Mucosa of descending colon (tissue), 3 donors: Measurements from ENCODE around the gene TCERG1L. TPM values are rescaled to one million over a fixed set of nuclear protein-coding genes. Genes with fewer than 3 reads are reported as not detected.
A peak's percentile ranks its signal among the peaks of the same experiment; 100 is the strongest.

Experiments used
- ATAC-seq: fragments of 200-7000 bp; cut with Tn5 transposase; one replicate; pipeline ENCODE4 v1.9.1; 2020; ENCODE audit warnings: mild to moderate bottlenecking, moderate library complexity
- DNase-seq, 3 donors: peaks; one replicate each; pipeline ENCODE4 v3.0.0-alpha.2; 2020
- H3K36me3 ChIP-seq: fragments of 200-600 bp; one replicate; pipeline ENCODE4 v1.8.0; 2021; ENCODE audit warnings: low read depth, mild to moderate bottlenecking
- H3K4me1 ChIP-seq: fragments of 200-600 bp; one replicate; pipeline ENCODE4 v1.8.0; 2021; ENCODE audit warnings: low read depth, mild to moderate bottlenecking
- H3K4me3 ChIP-seq: fragments of 200-600 bp; one replicate; pipeline ENCODE4 v1.8.0; 2021; ENCODE audit warnings: mild to moderate bottlenecking
- H3K9me3 ChIP-seq: fragments of 200-600 bp; one replicate; pipeline ENCODE4 v1.8.0; 2021; ENCODE audit warnings: mild to moderate bottlenecking
- intact Hi-C, 2 donors: fragments of 100-400 bp; cut with DNase I in 1 of 2; cut with micrococcal nuclease in 1 of 2; formaldehyde crosslinking; loops; one replicate each; pipeline versions ENCODE4 v1.11.0 to v1.11.1; 2022; cut with DNase I, micrococcal nuclease
- total RNA-seq, 3 donors: library from RNA; stranded (reverse); fragmentation: NEBNext Ultra II Directional in 2 of 3; extraction: Animal tissue kit (Norgen Biotek cat#: 25700) in 2 of 3; gene quantifications; one replicate each; pipeline versions ENCODE4 v1.2.1 to v1.2.4, GENCODE V29; 2021 to 2023
- TF ChIP-seq, protein P1 (sequence below): fragments of 200-600 bp; IDR thresholded peaks from one replicate; pipeline ENCODE4 v1.8.0; 2022; ENCODE audit warnings: antibody characterized with exemption, mild to moderate bottlenecking
- donor health status: DM: no; HTN: no; CAD: no; lungs with moderate emphysema.
- donor health status: DM: no; HTN: no; CAD: no.
- donor health status: DM: no; HTN: yes; CAD: no.

The TCERG1L gene
- total RNA-seq, 3 donors from 2014 or later: not detected

DNA sequence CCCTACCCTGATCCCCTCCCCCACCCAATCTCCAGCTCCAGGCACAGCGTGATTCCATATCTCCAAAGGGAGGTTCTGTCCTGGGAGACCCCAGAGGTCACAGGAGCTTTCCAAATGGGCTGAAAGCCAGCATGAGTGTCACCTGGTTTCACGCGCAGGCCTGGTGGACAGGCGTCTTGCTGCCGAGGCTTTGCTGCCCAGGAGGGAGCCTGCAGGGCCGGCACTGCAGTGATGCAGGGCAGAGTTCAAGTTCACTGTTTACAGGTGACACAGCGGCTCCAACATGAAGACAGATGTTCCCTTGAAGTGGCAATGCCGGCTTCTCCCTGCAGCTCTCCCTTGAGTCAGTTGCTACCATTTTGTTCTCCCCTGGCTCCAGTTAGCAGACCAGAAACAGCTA lies 104.3 kb downstream of the TCERG1L start:
- Histone ChIP-seq H3K4me1 (no peaks in the 10 kb centered on the region), H3K9me3 (peaks cover 10% of the 10 kb centered on the region), H3K4me3 (no peak overlapping the region), H3K36me3 (no peaks in the 10 kb centered on the region)
- ATAC-seq: no peak
- TF ChIP-seq, protein P1, sequence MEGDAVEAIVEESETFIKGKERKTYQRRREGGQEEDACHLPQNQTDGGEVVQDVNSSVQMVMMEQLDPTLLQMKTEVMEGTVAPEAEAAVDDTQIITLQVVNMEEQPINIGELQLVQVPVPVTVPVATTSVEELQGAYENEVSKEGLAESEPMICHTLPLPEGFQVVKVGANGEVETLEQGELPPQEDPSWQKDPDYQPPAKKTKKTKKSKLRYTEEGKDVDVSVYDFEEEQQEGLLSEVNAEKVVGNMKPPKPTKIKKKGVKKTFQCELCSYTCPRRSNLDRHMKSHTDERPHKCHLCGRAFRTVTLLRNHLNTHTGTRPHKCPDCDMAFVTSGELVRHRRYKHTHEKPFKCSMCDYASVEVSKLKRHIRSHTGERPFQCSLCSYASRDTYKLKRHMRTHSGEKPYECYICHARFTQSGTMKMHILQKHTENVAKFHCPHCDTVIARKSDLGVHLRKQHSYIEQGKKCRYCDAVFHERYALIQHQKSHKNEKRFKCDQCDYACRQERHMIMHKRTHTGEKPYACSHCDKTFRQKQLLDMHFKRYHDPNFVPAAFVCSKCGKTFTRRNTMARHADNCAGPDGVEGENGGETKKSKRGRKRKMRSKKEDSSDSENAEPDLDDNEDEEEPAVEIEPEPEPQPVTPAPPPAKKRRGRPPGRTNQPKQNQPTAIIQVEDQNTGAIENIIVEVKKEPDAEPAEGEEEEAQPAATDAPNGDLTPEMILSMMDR: no peak
- intact Hi-C loops: no loop called here
- DNase-seq: peak in 1 of 3 donors; percentile 10

DNA sequence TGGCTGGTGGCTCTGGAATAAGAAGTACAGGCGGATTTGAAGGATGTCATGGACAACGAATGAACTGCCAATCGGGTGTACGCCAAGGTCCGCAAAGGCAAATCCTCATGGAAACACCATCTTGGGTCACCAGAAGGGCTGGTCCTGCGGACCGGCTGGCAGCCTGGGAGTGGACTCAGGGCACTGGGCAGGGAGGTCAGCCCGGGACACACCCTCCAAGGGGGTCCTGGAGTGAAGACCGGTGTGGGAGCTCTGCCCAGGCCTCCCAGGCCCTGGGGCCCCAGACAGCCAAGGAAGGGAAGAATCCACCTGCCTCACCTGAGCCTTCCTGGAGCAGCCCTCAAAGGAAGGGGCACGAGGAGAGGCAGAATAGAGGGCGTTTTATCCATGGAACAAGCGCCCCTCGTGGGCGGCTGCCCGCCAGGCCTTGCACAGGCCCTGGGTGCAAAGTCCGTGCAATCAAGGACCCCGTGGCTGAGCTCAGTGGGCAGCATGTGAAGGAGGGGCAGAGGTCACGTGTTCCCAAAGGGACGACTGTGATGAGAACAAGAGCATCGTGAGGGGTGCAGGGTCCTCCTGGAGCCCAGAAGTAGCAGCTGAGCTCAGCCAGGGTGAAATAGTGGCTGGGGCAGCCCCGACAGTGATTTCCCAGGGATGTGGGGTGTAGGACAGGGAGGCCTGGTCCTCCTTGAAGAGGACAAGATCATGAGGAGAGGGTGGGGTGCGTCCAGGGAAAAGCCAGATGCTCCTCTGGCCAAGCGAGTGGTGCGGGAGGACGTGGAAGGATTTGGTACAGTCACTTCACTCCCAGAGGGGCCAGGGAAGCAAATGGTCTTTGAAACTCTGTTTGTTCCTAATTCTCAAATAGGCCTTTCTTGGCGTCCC lies 105.2 kb downstream of the TCERG1L start:
- no peak for ATAC-seq
- TF ChIP-seq, protein P1: no peak
- no peaks in the 10 kb centered on the region for H3K4me1 ChIP-seq
- intact Hi-C loops: no loop called here
- no peaks in the 10 kb centered on the region for H3K36me3 ChIP-seq
- peak in 1 of 3 donors; percentile 27 for DNase-seq
- peaks cover 12% of the 10 kb centered on the region for H3K9me3 ChIP-seq
- no peak overlapping the region for H3K4me3 ChIP-seq

DNA sequence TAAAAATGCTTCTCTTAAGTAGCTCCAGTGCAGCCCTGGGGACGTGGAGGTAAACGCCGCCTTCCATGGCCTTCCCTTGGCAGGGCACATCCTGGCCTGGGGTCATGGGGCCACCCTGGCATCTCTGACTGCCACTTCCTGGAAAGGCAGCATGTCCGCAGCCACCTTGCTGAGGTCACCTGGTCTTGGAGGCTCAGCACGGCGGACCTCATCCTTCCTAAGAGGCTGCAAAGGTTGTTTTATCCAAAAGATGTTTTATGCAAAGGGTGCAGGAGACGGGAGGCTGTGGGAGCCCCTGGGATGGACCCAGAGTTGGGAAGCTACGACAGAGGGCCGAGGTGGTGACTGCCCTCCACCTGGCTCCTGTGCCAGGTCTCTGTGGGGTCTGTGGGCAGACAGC lies 106.0 kb downstream of the TCERG1L start:
- TF ChIP-seq, protein P1: no peak

DNA sequence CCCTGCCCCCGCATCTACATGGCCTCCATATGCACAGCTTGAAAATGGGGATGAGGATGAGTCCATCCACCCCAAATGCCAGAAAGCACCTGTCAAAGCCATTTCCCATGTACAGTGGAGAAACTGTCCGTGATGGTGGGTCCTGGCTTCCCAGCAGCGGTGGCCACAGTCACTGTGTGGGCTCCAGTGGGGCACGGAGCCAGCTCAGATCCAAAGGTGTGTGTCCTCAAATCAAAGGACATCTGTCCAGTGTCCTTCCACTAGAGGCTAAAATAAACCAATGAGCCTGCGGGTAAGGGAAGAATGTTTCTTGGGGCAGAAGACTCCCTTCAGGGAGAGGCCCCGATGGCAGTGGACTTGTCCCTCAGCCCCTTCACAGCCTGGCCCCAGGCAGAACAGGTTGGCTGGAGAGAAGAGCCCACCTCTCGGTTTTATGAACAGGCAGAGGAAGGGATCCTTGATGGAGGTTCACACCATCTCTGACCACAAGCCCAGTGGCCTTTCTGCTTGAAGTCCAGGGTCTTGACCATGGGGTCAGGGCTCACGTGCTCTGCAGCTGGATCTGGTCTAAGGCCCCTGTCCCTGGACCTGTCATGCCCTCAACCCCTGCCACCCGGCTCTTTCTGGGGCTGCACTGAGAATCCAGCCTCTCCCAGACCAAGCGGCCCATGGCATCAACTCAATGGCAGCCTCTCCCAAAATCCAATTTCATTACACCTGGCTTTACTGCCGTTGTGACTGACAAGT lies 106.9 kb downstream of the TCERG1L start:
- peaks cover 12% of the 10 kb centered on the region for H3K9me3 ChIP-seq
- no peaks in the 10 kb centered on the region for H3K4me1 ChIP-seq
- ATAC-seq (no peak), DNase-seq (peak in 1 of 3 donors; percentile 19)
- TF ChIP-seq, protein P1: no peak
- intact Hi-C loops: no loop called here
- H3K36me3 ChIP-seq: no peaks in the 10 kb centered on the region
- no peak overlapping the region for H3K4me3 ChIP-seq

More for the DNA sequence above, 106.0 kb downstream of the TCERG1L start:
- Histone ChIP-seq H3K36me3 (no peaks in the 10 kb centered on the region), H3K4me1 (no peaks in the 10 kb centered on the region), H3K9me3 (peaks cover 12% of the 10 kb centered on the region), H3K4me3 (no peak overlapping the region)
- ATAC-seq (no peak), DNase-seq (peak in 1 of 3 donors; percentile 34)
- intact Hi-C loops: no loop called here

DNA sequence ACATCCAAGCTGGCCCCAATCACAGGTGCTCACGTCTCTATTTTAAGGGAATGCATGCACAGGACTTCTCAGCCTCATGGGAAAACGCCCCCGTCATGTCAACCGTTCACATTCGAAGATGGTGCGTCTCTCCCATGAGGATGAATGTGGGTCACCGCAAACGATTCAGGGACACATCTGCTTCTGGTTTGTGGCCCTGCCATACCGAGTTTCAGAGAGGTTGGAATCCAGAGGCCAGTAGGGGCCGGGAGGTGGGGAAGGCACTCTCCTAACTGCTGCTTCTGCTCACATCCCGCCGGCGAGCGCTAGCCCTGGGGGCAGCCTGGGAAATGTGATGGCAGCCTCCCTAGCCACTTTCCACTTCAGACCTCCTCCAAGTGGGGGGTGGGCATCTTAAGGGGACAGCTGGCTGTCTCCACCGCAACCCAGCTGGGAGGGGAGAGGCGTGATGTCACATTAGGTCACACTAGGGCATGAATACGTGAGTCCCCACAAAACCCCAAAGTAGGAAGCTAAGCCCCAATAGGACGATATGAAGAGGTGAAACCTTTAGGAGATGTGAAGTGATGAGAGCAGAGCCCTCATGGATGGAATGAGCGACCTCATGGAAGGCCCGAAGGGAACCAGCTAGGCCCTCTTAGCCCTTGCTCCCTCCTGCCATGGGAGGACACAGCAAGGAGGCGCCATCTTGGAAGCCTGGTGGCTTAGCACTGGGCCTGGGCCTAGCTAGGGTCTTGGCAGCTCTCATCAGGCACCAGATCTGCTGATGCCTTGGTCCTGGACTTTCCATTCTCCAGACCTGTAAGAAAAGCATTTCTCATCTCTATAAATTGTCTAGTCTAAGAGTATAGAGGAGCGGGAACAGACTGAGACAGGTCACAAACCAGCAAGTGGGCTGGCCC lies 107.8 kb downstream of the TCERG1L start:
- intact Hi-C loops: no loop called here

More for the DNA sequence above, 107.8 kb downstream of the TCERG1L start:
- TF ChIP-seq, protein P1: no peak
- Histone ChIP-seq H3K9me3 (peaks cover 12% of the 10 kb centered on the region), H3K4me3 (no peak overlapping the region), H3K36me3 (no peaks in the 10 kb centered on the region), H3K4me1 (no peaks in the 10 kb centered on the region)
- ATAC-seq (no peak), DNase-seq (peak in 1 of 3 donors; percentile 29)
